K562 (cell line): ENCODE results near the gene H2BK1. TPM values are rescaled to one million over a fixed set of nuclear protein-coding genes. Genes with fewer than 3 reads are reported as not detected.

Experiments
- DEAF1 ChIP-seq: fragments of 450-650 bp; formaldehyde crosslinking; IDR thresholded peaks from 2 replicates; pipeline ENCODE4 v1.4.0; 2020; ENCODE audit warnings: mild to moderate bottlenecking, moderate library complexity
- HIVEP1 ChIP-seq: fragments of 250-450 bp; sonication (Bioruptor Pico); IDR thresholded peaks from 2 replicates; pipeline ENCODE4 v1.4.0; 2020; ENCODE audit warnings: mild to moderate bottlenecking
- MEF2D ChIP-seq: conservative IDR thresholded peaks from 2 replicates; pipeline ENCODE4 v1.6.1; 2016; ENCODE audit warnings: low read depth, missing genetic modification characterization, missing compliant biosample characterization
- SMC3 ChIP-seq: conservative IDR thresholded peaks from 2 replicates; pipeline ENCODE4 v1.6.1; 2011; ENCODE audit warnings: low read depth, low read length, improper control_type of control experiment; ENCODE audit not compliant: insufficient read depth
- SPI1 ChIP-seq: IDR thresholded peaks from 2 replicates; pipeline ENCODE4 v1.6.1; 2011; ENCODE audit warnings: low read depth, low read length, control low read depth, borderline replicate concordance
- TAF15 ChIP-seq: fragments of 200-400 bp; formaldehyde crosslinking; IDR thresholded peaks from 2 replicates; pipeline ENCODE4 v1.6.1; 2017; ENCODE audit warnings: mild to moderate bottlenecking, low read depth, low read length, moderate library complexity
- VEZF1 ChIP-seq: fragments of 200-800 bp; sonication (Bioruptor generic); IDR thresholded peaks from 2 replicates; pipeline ENCODE4 v1.6.1; 2017; ENCODE audit warnings: missing genetic modification characterization, missing compliant biosample characterization
- ZHX1 ChIP-seq: fragments of 150-350 bp; conservative IDR thresholded peaks from 2 replicates; pipeline ENCODE4 v1.6.1; 2014; ENCODE audit warnings: low read length
- polyA plus RNA-seq, 8 experiments: library from polyadenylated mRNA; depleted of rRNA in 4 of 8; stranded (reverse) in 5 of 8; unstranded in 3 of 8; fragments of >200 nt; fragmentation: Nextera tagmentation in 2 of 8; fragmentation: Illumina TruSeq in 1 of 8; extraction: Ambion mirVana in 2 of 8; extraction: Trizol in 1 of 8; gene quantifications; 2 replicates each; pipeline versions ENCODE4 v1.2.1 to v1.2.3, GENCODE V29; 2011 to 2014; ENCODE audit warnings: inconsistent platforms in 1 of 8, missing spikeins in 1 of 8
- total RNA-seq, 7 experiments: library from RNA; depleted of rRNA in 6 of 7; stranded (reverse); fragments of >200 nt in 6 of 7; fragmentation: Illumina TruSeq in 2 of 7; extraction: Trizol in 2 of 7; gene quantifications; 2 replicates each; pipeline versions ENCODE4 v1.2.1 to v1.2.3, GENCODE V29; 2011 to 2021; ENCODE audit warnings: low replicate concordance in 1 of 7
- TF ChIP-seq, protein P1 (sequence below), 2 experiments: fragments of 450-650 bp; IDR thresholded peaks; 2 replicates each; pipeline ENCODE4 v1.6.1; 2016; ENCODE audit warnings: mild to moderate bottlenecking in 2 of 2, borderline replicate concordance in 1 of 2, low read depth in 1 of 2, moderate library complexity in 1 of 2
- TF ChIP-seq, protein P2 (sequence below): fragments of 250-450 bp; sonication (Bioruptor Pico); IDR thresholded peaks from 2 replicates; pipeline ENCODE4 v1.6.1; 2021; ENCODE audit warnings: mild to moderate bottlenecking

The H2BK1 gene
- total and polyA plus RNA-seq, 9 of the 15 experiments (the other 6 are each of a cell fraction or from before 2014, with no cell fraction given), result not detected

DNA sequence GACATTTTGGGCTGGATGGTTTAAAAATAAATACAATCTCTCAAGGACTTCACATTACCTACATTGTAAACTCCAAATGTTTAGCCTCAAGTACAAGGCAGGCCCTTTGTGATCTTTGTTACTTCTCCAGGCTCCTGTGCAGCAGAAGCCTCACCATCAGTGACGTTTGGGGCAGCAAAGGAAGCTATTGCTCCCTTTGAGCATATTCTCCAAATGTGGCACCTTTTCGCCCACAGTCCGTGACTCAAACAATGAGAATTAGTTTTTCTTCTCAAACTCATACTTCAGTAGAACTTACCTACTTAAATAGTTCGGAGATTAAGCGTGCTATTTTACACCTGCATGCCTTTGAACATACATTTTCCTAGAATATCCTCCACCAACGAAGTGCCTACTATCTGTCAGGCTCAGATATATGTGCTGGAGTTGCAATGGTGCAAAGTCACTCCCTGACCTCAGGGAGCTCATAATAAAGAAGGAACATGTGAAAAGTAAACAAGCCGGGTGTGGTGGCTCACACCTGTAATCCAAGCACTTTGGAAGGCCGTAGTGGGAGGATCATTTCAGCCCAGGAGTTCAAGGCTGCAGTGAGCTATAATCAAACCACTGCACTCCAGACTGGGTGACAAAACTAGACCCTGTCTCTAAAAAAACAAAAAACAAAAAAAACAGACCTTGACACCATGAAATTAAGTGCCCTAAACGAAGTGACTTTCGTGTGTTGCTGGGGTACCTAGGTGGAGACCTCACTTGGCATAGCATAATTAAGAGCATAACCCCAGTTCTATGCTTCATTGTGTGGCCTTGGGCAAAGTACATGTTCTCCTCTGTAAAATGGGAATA, 18.0 kb upstream of the H2BK1 start (continued):
- TF ChIP-seq, protein P1, sequence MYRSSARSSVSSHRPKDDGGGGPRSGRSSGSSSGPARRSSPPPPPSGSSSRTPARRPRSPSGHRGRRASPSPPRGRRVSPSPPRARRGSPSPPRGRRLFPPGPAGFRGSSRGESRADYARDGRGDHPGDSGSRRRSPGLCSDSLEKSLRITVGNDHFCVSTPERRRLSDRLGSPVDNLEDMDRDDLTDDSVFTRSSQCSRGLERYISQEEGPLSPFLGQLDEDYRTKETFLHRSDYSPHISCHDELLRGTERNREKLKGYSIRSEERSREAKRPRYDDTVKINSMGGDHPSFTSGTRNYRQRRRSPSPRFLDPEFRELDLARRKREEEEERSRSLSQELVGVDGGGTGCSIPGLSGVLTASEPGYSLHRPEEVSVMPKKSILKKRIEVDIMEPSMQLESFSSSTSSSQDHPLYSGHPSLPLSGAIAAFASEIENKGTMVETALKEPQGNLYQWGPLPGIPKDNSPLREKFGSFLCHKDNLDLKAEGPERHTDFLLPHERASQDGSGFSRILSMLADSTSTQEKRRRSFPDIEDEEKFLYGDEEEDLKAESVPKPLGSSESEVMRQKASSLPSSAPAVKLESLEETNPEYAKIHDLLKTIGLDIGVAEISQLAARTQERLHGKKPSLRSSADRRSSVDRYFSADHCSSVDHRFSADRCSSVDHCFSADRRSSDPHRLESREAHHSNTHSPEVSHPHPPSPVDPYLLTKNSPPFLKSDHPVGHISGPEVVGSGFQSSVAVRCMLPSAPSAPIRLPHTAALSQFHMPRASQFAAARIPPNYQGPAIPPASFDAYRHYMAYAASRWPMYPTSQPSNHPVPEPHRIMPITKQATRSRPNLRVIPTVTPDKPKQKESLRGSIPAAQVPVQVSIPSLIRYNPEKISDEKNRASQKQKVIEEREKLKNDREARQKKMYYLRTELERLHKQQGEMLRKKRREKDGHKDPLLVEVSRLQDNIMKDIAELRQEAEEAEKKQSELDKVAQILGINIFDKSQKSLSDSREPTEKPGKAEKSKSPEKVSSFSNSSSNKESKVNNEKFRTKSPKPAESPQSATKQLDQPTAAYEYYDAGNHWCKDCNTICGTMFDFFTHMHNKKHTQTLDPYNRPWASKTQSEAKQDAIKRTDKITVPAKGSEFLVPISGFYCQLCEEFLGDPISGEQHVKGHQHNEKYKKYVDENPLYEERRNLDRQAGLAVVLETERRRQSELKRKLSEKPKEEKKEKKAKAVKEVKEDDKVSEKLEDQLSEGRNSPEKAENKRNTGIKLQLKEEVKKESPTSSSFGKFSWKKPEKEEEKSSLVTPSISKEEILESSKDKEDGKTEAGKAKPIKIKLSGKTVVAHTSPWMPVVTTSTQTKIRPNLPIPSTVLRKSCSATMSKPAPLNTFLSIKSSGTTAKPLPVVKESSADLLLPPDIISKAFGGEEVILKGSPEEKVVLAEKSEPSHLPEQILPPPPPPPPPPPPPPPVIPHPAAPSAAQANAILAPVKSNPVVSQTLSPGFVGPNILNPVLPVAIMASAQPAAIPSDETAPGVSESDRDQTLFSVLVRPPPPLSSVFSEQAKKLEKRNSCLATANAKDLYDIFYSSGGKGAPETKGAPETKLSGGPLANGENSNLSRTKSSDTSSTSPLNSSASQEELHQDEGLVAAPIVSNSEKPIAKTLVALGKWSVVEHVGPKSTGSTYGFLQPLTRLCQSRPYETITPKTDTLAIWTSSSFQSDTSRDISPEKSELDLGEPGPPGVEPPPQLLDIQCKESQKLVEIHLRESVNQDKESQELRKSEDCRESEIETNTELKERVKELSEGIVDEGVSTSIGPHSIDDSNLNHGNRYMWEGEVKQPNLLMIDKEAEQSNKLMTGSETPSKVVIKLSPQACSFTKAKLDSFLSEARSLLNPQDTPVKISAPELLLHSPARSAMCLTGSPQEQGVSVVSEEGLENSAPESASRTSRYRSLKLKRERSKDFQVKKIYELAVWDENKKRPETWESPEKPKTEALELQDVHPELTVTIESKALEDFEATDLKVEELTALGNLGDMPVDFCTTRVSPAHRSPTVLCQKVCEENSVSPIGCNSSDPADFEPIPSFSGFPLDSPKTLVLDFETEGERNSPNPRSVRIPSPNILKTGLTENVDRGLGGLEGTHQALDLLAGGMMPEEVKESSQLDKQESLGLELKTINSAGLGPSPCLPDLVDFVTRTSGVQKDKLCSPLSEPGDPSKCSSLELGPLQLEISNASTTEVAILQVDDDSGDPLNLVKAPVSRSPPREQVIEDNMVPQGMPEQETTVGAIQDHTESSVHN (IDR thresholded peaks at IDR 0.05; ENCODE audit: borderline replicate concordance in 1 of 2, low read depth in 1 of 2), result 0 out of 4 replicates have a peak, but pooled peaks of 1 of the 2 experiments have one; percentile 19
- TF ChIP-seq SPI1, result no peak
- TF ChIP-seq, protein P2, sequence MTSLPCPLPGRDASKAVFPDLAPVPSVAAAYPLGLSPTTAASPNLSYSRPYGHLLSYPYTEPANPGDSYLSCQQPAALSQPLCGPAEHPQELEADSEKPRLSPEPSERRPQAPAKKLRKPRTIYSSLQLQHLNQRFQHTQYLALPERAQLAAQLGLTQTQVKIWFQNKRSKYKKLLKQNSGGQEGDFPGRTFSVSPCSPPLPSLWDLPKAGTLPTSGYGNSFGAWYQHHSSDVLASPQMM, result no peak
- TF ChIP-seq TAF15, result no peak
- TF ChIP-seq MEF2D (tag), result no peak
- TF ChIP-seq SMC3, result no peak
- no peak for TF ChIP-seq DEAF1
- no peak for TF ChIP-seq ZHX1
- TF ChIP-seq HIVEP1, result no peak
- TF ChIP-seq VEZF1 (CRISPR knock-in tag), result no peak
